Measurements from ENCODE around the gene KCTD18.

Gene KCTD18

DNA sequence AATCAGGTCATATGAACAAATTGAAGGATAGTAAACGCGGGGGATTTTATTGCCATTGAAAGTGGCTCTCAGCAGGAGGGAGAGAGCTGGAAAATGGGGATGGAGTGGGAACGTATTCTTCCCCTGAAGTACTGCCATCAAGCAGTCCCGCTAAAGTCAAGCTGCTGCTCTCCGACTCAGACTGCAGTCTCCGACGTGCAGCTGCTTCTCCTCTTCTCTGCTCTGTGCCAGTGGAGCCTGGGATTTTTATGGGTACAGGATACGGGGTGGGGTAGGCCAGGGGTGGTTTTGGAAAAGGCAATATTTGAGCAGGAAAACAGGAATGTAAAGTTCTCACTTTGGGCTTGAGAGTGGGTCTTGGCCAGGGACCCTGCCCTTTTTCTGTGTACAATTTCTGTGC is 33.0 kb downstream of the KCTD18 start:
- no peak overlapping the region for H3K27ac ChIP-seq (ENCODE audit: low read length)
- no peak overlapping the region for H3K4me2 ChIP-seq (ENCODE audit: low read length)
- H3K9me3 ChIP-seq (ENCODE audit: insufficient read depth, low read length), result no peaks in the 10 kb centered on the region
- H3K4me1 ChIP-seq (ENCODE audit: low read length), result peaks cover 11% of the 10 kb centered on the region
- TF ChIP-seq, protein P1, sequence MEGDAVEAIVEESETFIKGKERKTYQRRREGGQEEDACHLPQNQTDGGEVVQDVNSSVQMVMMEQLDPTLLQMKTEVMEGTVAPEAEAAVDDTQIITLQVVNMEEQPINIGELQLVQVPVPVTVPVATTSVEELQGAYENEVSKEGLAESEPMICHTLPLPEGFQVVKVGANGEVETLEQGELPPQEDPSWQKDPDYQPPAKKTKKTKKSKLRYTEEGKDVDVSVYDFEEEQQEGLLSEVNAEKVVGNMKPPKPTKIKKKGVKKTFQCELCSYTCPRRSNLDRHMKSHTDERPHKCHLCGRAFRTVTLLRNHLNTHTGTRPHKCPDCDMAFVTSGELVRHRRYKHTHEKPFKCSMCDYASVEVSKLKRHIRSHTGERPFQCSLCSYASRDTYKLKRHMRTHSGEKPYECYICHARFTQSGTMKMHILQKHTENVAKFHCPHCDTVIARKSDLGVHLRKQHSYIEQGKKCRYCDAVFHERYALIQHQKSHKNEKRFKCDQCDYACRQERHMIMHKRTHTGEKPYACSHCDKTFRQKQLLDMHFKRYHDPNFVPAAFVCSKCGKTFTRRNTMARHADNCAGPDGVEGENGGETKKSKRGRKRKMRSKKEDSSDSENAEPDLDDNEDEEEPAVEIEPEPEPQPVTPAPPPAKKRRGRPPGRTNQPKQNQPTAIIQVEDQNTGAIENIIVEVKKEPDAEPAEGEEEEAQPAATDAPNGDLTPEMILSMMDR (IDR thresholded peaks at IDR 0.05; ENCODE audit: low read depth, low read length), result no peak
- TF ChIP-seq EZH2phosphoT487 (IDR thresholded peaks at IDR 0.05; ENCODE audit: low read depth), result no peak
- H3K4me3 ChIP-seq (ENCODE audit: low read length), result no peak overlapping the region
- no peak overlapping the region for H3K9ac ChIP-seq (ENCODE audit: low read length)
- no peak overlapping the region for H2AFZ ChIP-seq (ENCODE audit: low read depth, low read length)
- no peaks in the 10 kb centered on the region for H3K27me3 ChIP-seq (ENCODE audit: low read depth, low read length)
- H3K36me3 ChIP-seq (replicated peaks; ENCODE audit: low read depth, low read length), result no peaks in the 10 kb centered on the region
- H4K20me1 ChIP-seq (ENCODE audit: insufficient read depth, low read length), result no peaks in the 10 kb centered on the region
- H3K79me2 ChIP-seq (ENCODE audit: low read length), result no peaks in the 10 kb centered on the region

DNA sequence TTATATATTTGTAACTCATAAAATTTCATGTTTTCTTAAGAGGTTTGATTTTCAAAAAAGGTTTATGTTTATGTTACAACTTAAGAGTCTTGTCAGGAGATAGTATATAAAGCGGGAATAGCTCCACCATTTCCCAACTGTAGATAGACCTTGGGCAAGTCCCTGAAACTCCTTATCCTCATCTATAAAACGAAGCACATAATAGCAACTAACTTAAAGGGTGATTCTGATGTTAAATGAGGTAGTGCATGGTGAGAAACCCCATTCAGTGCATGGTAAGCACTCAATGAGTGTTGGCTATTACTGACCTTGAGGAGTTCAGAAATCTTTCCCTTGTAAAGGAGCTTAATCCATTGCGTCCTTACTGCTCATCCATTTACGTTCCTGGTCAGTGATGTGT is 34.1 kb downstream of the KCTD18 start:
- Histone ChIP-seq H3K4me1 (ENCODE audit: low read length) (peaks cover 19% of the 10 kb centered on the region), H3K4me3 (ENCODE audit: low read length) (no peak overlapping the region), H4K20me1 (ENCODE audit: insufficient read depth, low read length) (no peaks in the 10 kb centered on the region), H3K36me3 (replicated peaks; ENCODE audit: low read depth, low read length) (no peaks in the 10 kb centered on the region), H3K4me2 (ENCODE audit: low read length) (no peak overlapping the region), H2AFZ (ENCODE audit: low read depth, low read length) (no peak overlapping the region), H3K27ac (ENCODE audit: low read length) (no peak overlapping the region), H3K9me3 (ENCODE audit: insufficient read depth, low read length) (no peaks in the 10 kb centered on the region), H3K27me3 (ENCODE audit: low read depth, low read length) (no peaks in the 10 kb centered on the region), H3K79me2 (ENCODE audit: low read length) (no peaks in the 10 kb centered on the region), H3K9ac (ENCODE audit: low read length) (no peak overlapping the region)
- TF ChIP-seq, protein P1 (IDR thresholded peaks at IDR 0.05; ENCODE audit: low read depth, low read length), result no peak
- TF ChIP-seq EZH2phosphoT487 (IDR thresholded peaks at IDR 0.05; ENCODE audit: low read depth), result no peak

- H3K27ac ChIP-seq (ENCODE audit: low read length), result no peak overlapping the region
- H3K79me2 ChIP-seq (ENCODE audit: low read length), result no peaks in the 10 kb centered on the region
- no peaks in the 10 kb centered on the region for H3K36me3 ChIP-seq (replicated peaks; ENCODE audit: low read depth, low read length)
Observed at GRCh38 chr2:200472853-200473464, 36.9 kb downstream of the KCTD18 start.

GRCh38 chr2:200471928-200472645 is 37.8 kb downstream of the KCTD18 start:
- peaks cover 22% of the 10 kb centered on the region for H3K4me1 ChIP-seq (ENCODE audit: low read length)
- TF ChIP-seq, protein P1 (IDR thresholded peaks at IDR 0.05; ENCODE audit: low read depth, low read length), result no peak
- no peak for TF ChIP-seq EZH2phosphoT487 (IDR thresholded peaks at IDR 0.05; ENCODE audit: low read depth)
- no peaks in the 10 kb centered on the region for H3K9me3 ChIP-seq (ENCODE audit: insufficient read depth, low read length)
- H3K36me3 ChIP-seq (replicated peaks; ENCODE audit: low read depth, low read length), result no peaks in the 10 kb centered on the region
- H3K4me3 ChIP-seq (ENCODE audit: low read length), result peak overlapping the region; percentile 43; the same call in 1 of the 2 replicates
- no peaks in the 10 kb centered on the region for H3K27me3 ChIP-seq (ENCODE audit: low read depth, low read length)
- H3K4me2 ChIP-seq (ENCODE audit: low read length), result peak overlapping the region; percentile 68
- H4K20me1 ChIP-seq (ENCODE audit: insufficient read depth, low read length), result no peaks in the 10 kb centered on the region
- H3K9ac ChIP-seq (ENCODE audit: low read length), result no peak overlapping the region
- H3K27ac ChIP-seq (ENCODE audit: low read length), result no peak overlapping the region
- H2AFZ ChIP-seq (ENCODE audit: low read depth, low read length), result no peak overlapping the region
- no peaks in the 10 kb centered on the region for H3K79me2 ChIP-seq (ENCODE audit: low read length)

More at GRCh38 chr2:200472853-200473464, 36.9 kb downstream of the KCTD18 start:
- H3K9ac ChIP-seq (ENCODE audit: low read length), result no peak overlapping the region
- no peaks in the 10 kb centered on the region for H3K27me3 ChIP-seq (ENCODE audit: low read depth, low read length)
- H3K4me2 ChIP-seq (ENCODE audit: low read length), result no peak overlapping the region
- H3K4me1 ChIP-seq (ENCODE audit: low read length), result peaks cover 19% of the 10 kb centered on the region
- no peak for TF ChIP-seq EZH2phosphoT487 (IDR thresholded peaks at IDR 0.05; ENCODE audit: low read depth)
- TF ChIP-seq, protein P1 (IDR thresholded peaks at IDR 0.05; ENCODE audit: low read depth, low read length), result no peak
- H3K4me3 ChIP-seq (ENCODE audit: low read length), result no peak overlapping the region
- H4K20me1 ChIP-seq (ENCODE audit: insufficient read depth, low read length), result no peaks in the 10 kb centered on the region
- no peaks in the 10 kb centered on the region for H3K9me3 ChIP-seq (ENCODE audit: insufficient read depth, low read length)
- no peak overlapping the region for H2AFZ ChIP-seq (ENCODE audit: low read depth, low read length)

All from OCI-LY3 (cell line).